Stimulated activated CD8-positive, alpha-beta memory T cell treated with anti-CD3 and anti-CD28 coated beads, Interleukin-4, amount 100 ng/mL, for 1 hour (primary cell): Measurements from ENCODE around the gene GPR183.

ENCODE experiments used
- DNase-seq, 2 donors: peaks; one replicate each; pipeline ENCODE4 v3.0.0-alpha.2; 2020; ENCODE audit warnings: low read depth in 2 of 2, low spot score in 1 of 2

Gene GPR183

GRCh38 chr13:99272481-99272880, 34.7 kb downstream of the GPR183 start:
- DNase-seq, result no peak

GRCh38 chr13:99271249-99271648, 36.0 kb downstream of the GPR183 start:
- DNase-seq, result no peak

DNA sequence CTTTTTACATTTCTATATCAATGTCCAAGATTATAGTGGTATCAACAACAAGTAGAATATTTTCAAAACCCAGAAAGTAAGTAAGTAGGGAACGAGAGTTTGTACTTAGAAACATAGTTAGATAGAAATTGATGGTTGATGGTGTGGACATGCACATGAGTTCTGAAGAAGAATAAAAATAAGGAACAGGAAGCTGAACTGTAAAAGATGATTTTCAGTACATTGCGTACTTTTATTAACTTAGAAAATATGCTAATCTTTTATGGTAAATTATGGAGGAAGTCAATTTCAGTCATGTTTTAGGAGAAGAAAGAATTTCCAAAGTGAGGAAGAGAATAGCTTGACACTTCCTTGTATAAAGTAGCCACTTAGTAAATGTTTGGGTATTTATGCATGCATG, 36.7 kb downstream of the GPR183 start:
- DNase-seq, result no peak

DNA sequence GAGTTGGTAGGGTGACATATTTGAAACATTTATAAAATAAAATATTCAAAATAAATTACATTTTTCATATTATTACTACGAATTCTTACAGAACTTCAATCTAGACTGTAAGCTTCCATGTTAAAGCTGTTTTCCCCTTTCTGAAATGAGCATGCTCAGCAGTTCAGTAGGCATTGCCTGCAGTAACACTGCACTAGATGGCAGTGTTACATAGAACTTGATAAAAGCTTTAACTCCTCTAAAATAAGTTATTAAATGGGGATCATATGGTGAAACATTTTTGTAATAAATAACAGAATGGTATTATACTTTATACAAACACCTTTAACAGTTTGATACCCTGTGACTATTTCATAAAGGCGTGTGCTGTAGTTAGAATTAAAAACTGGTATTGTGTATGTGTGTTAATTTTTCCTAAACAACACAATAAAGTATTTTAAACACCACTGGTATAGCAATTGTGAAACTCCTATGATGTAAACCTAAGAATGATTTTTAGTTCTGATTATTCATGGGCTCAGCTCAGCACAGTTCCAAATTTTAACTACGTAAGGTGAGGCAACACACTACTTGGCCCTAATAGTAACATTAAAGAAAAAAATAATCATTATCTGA, 37.5 kb downstream of the GPR183 start:
- DNase-seq, result no peak

GRCh38 chr13:99268822-99269221, 38.4 kb downstream of the GPR183 start:
- no peak for DNase-seq

DNA sequence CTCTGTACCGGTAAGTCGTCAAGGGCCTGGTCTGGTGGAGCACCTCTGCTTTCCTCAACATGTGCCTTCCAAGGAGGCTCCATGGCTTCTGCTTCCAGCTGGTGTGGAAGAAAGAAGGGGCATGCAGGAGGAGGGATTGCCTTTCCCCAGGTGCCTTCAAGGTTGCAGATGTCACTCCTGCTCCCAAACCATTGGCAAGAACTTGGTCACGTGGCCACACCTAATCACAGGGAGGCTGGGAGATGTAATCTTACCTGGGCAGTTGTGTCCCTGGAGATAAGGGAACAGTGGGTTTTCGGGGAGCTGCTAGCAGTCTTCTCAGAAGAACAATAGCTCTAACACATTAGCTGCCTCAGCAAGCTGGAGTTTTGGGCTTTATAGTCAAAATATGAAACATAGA, 39.3 kb downstream of the GPR183 start:
- no peak for DNase-seq

- DNase-seq, result no peak
Observed at GRCh38 chr13:99266827-99267226, 40.4 kb downstream of the GPR183 start.

DNA sequence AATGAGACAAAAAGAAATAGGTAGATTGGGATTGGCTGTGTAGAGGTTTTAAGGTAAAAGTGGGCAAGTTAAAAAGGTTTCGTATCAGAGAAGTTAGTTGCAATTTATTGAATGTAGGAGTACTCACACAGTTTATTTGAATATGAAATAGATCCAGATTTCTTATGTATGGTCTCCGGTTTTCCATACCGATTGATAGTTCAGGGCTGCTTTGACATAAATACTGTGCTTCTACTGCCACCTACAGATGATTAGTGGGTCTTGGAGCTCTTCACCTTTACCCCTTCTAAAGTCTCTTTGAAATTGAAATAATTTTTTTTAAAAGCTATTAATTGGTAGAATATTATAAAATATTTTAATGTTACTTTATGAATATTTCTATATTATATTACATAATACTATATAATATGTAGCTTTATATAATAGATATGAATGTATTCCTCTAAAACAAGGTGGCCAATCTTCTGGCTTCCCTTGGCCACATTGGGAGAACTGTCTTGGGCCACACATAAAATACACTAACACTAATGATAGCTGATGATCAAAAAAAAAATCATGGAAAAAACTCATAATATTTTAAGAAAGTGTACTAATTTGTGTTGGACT, 41.3 kb downstream of the GPR183 start:
- no peak for DNase-seq

DNA sequence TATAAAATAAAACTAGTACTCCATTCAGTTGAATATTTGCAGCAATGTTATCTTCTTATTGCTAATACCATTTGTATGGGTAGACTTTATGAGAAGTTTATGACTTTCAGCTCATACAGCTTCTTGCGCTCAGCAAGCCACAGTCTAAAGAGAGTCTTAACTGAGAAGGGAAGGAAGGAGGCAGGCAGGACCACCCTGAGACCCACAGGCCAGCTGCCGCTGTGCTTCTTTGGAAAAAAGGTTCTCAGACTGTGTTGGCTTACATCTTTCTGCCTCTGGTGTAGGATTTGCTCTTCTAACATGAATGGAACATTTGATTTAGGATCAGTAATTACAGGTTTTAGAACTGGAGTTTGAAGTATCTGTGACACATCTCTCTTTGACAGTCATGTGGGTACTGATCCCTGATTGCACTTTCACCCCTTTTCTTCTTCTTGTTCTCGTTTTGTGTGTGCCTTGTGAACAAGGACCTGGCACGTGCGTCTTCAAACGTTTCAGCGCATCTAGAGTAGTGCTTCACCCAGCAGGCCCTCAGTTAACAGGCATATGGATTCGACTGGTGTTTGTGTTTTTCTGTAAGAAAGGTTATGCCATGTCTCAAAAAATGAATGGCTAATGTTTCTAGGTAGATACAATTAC, 41.9 kb downstream of the GPR183 start:
- no peak for DNase-seq

DNA sequence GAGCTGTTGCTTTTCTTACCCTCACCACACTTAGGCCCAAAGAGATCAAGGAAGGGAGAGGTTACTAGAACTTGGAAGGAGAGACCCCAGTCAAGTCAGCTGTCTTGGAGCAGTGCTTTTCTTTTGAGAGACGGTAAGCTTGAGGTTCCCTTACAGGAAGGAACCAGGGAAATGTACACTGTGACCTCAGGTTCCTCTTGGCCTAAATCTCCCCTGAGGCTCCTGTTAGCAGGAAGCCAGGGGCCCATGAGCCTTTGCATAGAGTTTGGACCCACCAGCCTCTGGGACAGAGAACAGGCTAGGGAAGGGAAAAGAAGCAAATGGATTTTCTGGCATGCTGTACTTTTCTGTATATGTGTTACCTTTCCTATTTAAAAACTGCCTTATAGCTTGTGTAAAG, 43.1 kb downstream of the GPR183 start:
- DNase-seq, result no peak

DNA sequence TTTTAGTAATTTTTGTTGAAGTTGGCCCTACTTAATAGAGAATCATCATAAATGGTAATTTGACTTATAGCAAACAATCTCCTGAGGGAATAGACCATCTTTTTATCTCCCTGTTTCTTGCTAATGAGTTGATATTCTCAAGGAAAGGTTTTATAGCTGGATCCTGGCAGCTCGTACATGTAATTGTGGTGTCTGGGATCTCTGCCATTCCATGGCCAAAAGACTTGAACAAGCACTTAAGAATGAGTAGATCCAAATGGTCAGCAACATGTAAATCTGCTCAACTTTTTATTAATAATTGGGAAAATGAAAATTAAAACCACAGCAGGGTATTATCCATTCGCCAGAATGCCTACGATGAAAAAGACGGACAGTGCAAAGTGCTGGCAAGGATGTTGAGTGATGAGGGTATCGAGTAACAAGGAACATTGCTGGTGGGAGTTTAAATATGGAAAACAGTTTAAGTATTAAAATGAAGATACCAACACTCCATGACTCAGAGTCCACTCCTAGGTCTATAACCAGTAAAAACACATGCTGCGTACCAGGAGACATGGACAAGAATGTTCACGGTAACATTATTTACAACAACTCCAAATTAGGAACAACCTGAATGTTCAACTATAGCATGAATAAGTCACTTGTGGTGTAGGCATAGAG, 43.9 kb downstream of the GPR183 start:
- DNase-seq, result no peak

DNA sequence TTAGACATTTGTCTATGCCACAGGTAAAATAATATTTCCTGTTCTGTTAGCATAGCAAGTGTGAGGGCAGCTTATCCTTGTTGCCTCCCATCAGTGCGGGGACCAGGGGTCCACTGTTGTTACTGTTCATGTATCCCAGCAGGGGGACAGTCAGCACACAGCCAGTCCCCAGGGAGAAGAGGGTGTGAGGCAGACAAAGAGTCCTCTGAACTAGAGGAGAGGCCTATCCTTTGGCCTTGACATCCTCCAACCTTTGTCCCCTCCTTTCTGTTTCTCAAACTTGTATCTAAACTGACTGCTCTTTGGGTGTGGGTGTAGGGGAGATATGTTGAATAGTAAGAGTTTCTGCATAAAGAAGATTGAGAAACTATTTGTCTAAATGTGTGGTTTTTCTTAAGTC, 46.1 kb downstream of the GPR183 start:
- DNase-seq, result no peak

GRCh38 chr13:99260216-99260615, 47.0 kb downstream of the GPR183 start:
- DNase-seq, result no peak

DNA sequence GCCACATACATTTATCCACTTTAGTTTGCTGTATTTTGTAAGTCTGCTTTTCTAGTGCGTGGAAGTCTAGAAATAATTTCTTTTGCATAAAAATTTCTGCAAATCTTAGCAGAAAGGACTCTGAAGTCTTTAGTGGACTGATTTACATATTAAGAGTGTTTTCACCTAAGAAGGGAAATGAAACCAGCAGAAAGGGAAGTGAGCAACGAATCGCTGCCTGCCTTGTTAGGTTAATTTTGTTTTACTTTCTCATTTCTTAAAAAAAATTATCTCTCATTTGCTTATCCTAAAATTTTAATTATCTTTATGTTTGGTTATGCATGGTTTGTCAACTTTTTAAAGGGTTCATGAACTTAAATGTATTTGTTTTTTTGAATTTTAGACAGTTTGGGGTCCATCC, 48.3 kb downstream of the GPR183 start:
- no peak for DNase-seq

GRCh38 chr13:99258210-99258860, 48.9 kb downstream of the GPR183 start, which contains the start of gene GPR18:
TSS of gene GPR18 (minus strand) at chr13:99258379. CDS start at chr13:99255872, 2,507 bp downstream.
- DNase-seq, result no peak

DNA sequence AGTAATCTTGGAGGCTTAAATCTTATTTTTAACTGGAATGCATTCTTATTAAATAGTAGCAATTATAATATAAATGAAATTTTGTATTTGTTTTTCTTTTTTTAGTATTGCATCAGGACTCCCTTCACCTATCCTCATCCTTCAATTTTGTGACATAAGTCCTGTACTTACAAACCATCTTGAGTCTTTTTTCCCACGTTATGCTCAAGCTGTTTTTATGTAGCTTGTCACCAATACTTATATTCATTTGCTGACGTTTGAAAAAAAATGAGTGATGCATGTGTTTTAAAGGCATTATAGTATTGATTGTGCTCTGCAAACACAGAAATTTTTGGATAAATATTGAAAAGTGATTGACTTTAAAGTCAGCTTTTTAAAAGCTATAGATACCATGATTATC, 49.9 kb downstream of the GPR183 start:
- DNase-seq, result no peak

DNA sequence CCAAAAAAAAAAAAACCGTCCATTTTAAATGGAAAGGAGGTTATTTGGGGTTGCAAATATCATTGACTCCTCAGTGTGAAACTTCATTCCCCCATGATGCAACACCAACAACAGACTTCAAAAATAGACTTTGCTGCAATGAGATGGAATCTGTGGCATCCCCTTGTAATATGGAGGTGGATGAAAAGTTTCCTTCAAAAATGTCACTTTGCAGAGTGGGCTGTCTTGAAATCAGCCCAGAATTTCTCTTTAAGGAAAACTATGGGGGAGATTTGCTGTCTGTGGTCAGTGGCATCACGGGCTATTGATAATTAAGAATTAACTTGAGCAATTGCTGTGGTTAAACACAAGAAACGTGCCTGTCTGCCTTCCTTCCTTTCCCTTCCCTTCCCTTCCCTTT, 50.5 kb downstream of the GPR183 start:
- no peak for DNase-seq

GRCh38 chr13:99256283-99256682, 50.9 kb downstream of the GPR183 start:
- DNase-seq, result no peak

DNA sequence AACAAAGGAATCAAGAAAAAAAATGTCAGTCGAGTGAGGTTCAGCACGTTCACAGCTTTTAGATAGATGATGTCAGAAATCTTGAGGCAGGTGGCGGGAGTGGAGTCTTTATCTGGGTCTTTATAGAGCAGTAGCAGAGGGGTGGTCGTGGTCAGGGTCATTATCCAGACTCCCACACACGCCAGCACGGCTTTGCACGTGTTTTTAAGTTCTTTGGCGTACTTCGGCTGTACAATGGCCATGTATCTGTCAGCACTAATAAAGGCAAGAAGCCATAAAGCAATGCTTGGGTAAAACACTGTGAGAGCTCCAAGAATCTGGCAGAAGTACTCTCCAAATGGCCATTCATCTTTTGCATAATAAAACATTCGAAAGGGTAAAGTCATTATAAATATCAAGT, 51.9 kb downstream of the GPR183 start:
- DNase-seq, result no peak

DNA sequence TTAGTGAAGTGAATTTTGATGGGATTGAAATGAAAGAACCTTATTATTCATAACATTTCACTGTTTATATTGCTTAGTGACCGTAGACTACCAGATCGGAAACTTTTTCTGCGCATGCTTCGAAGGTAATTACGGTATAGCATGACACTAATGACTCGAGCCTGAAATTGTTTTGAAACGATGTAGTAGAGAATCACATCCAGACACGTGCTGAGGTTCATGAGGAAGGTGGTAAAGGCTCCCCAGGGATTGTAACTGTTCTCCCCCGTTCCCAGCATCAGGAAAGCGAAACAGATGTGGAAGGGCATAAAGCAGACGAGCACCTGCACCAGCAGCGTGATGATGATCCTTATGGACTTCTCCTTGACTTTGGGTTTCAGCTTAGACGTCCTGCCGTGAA, 52.4 kb downstream of the GPR183 start:
- DNase-seq, result no peak

DNA sequence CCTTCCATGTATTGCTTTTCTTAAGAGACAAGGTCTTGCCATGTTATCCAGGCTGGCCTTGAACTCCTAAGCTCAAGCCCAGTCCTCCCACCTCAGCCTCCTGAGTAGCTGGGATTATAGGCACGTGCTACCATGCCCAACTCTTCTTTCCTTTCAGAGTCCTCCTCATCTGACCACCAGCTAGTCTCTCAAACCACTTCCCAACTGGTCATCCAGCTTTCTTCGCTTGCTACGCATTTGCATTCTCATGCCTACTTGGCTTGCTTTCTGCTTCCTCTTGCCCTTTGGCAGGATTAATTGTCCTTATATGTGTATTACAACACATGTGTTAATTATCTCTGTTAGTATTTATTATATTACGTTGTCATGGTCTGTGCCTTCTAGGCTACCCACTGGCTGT, 55.3 kb downstream of the GPR183 start:
- no peak for DNase-seq
